ENCODE data around the gene TRMT2A.
A peak's percentile ranks its signal among the peaks of the same experiment; 100 is the strongest.
"Not testable (repeated sequence)": the region's sequence is repeated elsewhere in the genome, so short reads cannot be mapped to it uniquely, and the experiment has no call there.

The TRMT2A gene

GRCh38 chr22:20088263-20088648 is 28.8 kb downstream of the TRMT2A start:
- no peak for DNase-seq (ENCODE audit: low spot score)

DNA sequence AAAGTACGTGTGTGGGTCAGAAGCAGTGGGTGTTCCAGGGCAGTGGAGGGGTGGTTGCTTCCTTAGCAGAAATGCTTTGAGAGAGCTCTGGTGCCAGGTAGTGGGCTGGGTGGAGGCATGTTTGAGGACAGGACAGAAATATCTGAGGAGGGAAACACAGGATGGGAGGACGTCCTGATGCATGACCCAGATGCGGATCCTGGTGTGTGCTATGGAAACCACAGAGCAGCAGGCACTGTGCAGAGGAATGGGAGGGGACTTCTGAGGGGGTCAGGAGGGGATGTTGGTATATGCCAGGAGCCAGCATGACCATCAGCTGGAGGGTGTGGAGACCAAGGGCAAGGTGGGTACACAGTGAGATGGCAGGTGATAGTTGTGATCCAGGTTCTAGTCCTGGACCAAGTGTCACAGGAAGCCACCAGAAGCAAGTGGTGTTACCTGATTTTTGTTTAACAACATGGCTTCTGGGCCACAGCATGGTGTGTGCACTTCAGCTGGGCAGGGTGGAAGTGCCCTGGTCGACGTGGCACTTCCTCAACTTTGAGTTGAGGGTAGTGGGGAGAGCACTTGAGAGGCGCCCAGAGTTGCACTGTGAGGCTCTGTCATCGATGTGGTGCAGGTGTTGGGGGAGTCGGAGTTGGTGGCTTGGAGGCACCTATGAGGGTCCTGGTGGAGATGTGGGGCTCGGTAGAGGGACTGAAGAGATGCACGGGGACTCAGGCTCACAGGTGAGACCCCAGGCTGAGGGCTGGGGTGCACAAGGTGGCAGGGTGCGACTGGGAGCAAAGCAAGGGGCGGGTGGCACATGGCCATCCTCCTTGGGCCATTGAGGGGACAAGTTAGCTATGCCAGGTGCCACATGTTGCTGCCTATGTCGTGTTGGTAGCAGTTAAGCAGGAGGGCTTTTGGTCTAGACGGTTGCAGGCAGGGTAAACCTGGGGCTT is 29.4 kb downstream of the TRMT2A start:
- DNase-seq (ENCODE audit: low spot score) = no peak

- no peak for DNase-seq (ENCODE audit: low spot score)
Measured at GRCh38 chr22:20086763-20087162, 30.3 kb downstream of the TRMT2A start.

DNA sequence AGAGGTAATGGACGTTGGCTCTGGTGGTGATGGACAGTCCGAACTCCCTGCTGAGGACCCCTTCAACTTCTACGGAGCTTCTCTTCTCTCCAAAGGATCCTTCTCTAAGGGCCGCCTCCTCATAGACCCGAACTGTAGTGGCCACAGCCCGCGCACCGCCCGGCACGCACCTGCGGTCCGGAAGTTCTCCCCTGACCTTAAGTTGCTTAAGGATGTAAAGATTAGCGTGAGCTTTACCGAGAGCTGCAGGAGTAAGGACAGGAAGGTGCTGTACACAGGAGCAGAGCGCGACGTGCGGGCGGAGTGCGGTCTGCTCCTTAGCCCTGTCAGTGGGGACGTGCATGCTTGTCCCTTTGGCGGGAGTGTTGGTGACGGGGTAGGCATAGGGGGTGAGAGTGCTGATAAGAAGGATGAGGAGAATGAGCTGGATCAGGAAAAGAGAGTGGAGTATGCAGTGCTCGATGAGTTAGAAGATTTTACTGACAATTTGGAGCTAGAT is 30.9 kb downstream of the TRMT2A start:
- no peak for DNase-seq (ENCODE audit: low spot score)

- no peak for DNase-seq (ENCODE audit: low spot score)
Measured at GRCh38 chr22:20085651-20086050, 31.4 kb downstream of the TRMT2A start.

DNA sequence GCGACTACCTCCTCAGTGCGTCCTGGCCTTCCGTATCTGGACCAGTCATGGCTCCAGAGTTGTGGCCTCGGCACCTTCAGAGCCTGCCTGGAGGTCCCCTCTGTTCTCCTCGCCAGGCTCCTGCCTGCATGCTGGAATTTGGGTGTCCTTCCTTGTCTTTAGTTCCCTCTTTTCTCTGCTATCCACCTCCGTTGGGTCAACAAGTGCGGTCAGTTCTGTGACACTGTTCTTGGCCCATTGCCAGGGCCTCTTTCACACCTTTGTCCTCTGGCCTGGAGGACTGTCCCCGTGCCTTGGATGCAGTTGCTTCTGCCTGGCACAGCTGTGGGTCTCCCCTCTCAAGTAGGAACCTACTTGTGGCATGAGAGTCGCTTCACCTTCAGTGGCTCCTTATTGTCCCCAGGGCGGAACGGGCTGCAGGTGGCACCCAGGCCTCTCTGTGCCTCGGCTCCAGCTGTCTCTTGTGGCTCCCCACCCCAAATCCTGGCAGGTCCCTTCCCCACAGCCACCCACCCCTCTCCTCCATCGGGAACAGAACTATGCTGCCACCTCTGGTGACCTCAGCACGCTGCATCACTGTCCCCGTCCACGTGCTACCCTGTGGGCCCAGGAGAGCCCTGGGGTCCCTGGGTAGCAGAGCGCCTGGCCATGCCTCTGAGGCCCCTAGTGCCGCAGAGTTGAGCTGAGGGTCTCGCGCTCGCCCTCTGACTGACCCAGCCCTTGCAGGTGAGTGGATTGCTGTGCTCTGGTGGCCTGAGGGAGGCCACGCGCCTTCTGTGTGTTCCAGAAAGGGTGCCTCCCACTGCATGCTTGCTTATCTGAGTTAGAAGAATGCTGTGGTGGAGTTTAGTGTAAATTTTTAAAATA is 32.2 kb downstream of the TRMT2A start:
- DNase-seq (ENCODE audit: low spot score) = peak; percentile 67

- DNase-seq (ENCODE audit: low spot score) = no peak
Measured at GRCh38 chr22:20083891-20084546, 33.0 kb downstream of the TRMT2A start.

DNA sequence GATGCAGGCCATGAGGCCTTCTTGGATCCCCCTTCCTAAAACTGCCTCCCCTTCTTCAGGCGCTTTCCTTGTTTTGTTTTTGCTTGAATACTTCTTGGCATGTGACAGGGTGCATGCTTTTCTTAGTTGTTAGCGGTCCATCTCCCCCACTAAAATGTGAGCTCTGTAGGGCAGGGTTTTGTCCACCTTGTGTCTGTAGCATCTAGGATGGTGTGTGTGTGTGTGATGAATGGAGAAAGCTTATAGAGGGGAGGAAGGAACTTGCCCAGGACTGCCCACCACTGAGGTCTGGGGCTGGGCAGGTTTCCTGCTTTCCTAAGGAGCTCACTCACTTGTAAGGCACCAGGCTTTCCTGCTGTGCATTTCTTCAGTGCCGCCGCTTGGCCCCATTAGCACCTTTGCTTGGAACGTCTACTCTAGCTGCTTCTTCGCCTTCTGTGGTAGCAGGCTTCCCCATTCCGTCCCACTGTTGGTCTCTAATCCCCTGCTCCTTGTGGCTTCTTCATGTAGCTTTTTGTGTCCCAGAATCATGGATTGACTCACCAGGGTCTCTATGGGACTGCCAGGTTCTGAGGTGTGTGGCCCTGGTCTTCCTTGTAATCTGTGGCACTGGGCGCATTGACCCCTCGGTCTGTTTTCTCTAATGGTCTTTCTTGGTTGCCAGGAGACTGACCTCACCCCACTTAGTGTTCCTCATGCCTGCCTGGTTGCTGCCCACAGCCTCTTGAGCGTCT is 33.7 kb downstream of the TRMT2A start:
- DNase-seq (ENCODE audit: low spot score) = no peak

- DNase-seq (ENCODE audit: low spot score) = peak; percentile 32
Measured at GRCh38 chr22:20080776-20081654, 36.0 kb downstream of the TRMT2A start.

DNA sequence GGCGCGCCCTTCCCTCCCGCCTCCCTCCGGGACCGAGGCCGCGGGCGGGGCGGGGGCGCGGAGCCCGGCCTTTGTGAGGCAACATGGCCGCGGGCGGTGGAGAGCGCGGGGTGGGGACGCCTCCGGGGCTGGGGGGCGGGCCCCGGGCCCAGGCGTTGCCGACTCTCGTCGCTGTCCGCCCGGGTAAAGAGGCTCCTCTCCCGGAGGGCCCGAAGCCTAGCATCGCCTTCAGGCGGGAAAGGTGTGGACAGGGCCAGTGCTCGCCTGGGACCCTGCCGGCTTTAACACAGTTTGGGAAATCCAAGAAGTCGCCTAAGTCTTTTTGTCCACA is 36.6 kb downstream of the TRMT2A start:
- peak; percentile 32 for DNase-seq (ENCODE audit: low spot score)

DNA sequence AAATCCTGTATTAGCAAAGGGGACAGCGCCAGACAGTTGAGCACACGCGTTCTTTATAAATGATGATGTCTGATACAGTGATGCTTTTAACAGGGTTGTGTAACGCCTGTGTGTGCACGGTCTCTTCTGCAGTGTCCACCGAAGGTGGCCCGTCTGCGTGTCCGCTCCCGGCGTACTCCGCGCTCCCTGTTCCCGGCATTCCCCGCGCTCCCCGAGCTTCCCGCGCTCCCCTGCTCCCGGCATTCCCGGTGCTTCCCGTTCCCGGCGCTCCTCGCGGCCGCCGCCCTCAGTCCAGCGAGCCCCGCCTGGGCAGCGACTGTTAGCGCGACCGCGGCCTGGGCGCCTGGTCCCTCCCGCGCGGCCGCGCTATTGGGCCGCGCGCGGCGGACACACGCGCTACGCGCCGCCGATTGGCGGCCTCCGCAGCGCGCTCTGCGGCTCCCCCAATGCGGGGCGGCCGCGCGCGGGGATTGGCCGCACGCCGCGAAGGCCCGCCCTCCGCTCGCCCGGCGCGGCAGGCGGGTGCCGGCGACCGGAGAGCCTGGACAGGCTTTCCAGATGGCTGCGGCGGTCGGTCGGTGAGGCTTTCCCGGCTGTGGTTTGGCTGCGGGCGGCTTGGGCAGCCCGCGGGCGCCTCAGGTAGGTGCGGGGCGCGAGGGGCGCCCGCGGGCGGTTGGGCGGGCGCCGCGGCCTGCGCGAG is 37.1 kb downstream of the TRMT2A start, which contains the start of gene DGCR8:
Gene DGCR8 (plus strand): TSS at position 497 of the 700 bp plus-strand sequence. CDS start 5,723 bp downstream, outside the sequence.
- DNase-seq (ENCODE audit: low spot score) = peak; percentile 94

DNA sequence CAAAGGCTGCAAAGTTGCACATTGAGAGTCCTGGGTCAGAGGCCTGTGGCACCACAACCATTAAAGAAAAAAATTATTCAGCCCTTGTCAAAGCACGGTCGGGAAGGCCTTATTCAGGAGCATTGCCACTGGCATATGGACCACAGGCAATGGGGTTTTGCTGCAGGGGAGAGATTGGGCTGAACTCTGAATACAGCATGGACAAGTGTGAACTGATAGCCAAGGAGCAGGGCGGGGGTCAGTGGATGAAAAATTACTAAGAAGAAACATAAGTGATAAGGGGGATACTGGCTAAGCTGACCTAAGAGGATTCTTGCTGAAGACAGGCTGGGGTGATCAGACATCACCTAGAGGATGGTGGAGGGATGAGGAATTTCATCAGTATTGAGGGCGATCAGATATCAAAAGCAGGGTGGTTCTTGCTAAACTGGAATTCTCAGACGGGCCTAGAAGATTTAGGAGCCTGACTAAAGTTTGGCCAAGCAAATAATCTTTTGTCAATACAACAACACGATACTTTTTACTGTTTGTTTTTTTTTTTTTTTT is 40.3 kb downstream of the TRMT2A start:
- DNase-seq (ENCODE audit: low spot score) = no peak

DNA sequence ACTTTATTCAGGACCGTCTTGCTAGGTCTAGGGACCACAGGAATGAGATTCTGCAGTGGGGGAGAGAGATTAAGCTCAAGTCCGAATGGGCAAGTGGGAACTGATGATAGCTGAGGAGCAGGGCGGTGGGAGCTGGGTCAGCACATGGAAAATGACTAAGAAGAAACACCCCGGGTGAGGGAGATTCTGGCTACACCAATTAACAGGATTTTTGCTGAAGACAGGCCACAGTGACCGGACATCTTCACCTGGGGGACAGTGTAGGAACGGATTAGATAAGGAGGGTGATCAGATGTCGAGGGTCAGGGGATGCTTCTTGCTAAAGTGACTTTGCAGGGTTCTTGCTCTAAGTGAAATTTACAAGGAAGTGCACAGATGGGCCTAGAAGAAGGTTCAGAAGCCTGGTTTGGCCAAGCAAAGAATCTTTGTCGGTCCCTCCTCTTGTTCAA is 45.5 kb downstream of the TRMT2A start:
- DNase-seq (ENCODE audit: low spot score) = no peak

DNA sequence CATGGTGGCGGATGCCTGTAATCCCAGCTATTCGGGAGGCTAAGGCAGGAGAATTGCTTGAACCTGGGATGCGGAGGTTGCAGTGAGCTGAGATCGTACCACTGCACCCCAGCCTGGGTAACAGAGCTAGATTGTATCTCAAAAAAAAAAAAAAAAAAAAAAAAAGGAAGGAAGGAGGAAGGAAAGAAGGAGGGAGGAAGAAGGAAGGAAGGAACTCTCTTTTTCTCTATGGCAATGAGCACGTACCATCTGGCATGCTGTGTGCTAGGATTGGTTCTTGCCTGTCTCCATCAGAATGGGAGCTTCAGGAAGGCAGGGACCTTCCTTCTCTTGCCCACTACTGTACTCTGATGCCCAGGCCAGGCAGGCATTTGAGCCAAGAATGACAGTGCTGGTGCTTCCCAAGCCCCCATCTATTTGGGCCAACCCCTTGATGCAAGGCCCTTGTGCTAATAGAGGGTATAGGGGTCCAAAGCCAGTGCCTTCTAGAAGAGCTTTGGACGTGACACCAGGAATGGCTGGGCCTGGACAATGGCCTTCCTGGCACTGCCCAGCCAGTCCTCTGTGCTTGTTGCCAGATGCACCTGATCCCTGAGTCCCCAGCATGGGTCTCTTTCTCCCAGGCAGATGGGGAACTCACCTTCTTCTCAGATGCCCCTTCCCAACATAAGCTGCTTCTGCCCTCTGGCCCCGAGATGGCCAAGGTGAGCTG is 47.5 kb downstream of the TRMT2A start:
- DNase-seq (ENCODE audit: low spot score) = no peak

GRCh38 chr22:20068640-20069039 is 48.4 kb downstream of the TRMT2A start:
- DNase-seq (ENCODE audit: low spot score) = no peak

DNA sequence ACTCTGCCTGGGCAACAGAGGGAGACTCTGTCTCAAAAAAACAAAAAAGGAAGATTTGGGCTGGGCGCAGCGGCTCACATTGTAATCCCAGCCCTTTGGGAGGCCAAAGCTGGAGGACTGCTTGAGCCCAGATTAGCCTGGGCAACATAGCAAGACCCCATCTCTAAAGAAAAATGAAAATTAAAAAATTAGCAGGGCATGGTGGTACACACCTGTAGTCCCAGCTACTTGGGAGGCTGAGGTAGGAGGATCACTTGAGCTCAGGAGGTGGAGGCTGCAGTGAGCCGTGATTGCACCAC is 49.7 kb downstream of the TRMT2A start:
- DNase-seq (ENCODE audit: low spot score) = not testable (repeated sequence)

GRCh38 chr22:20066617-20067383 is 50.2 kb downstream of the TRMT2A start:
- no peak for DNase-seq (ENCODE audit: low spot score)

Measured in SK-N-DZ (cell line).